ENCODE measurements around the gene CRELD2.

GRCh38 chr22:49951986-49952896 is 33.8 kb downstream of the CRELD2 start:
- TF ChIP-seq GLIS2 (tag by site-specific recombination; IDR thresholded peaks at IDR 0.05) (peak; percentile 44), MZF1 (tag by site-specific recombination; IDR thresholded peaks at IDR 0.05; ENCODE audit: borderline replicate concordance) (no peak), ELK4 (IDR thresholded peaks at IDR 0.05; ENCODE audit: borderline replicate concordance, low read depth, low read length) (no peak), ZNF239 (tag by site-specific recombination; IDR thresholded peaks at IDR 0.05) (no peak), ZNF513 (tag by site-specific recombination; IDR thresholded peaks at IDR 0.05) (no peak), ZBTB20 (tag by site-specific recombination; IDR thresholded peaks at IDR 0.05) (no peak), ZNF121 (tag by site-specific recombination; IDR thresholded peaks at IDR 0.05) (no peak), YY1 (tag by site-specific recombination; IDR thresholded peaks at IDR 0.05) (no peak), ATF2 (tag by site-specific recombination; IDR thresholded peaks at IDR 0.05; ENCODE audit: low read depth) (no peak)
- TF ChIP-seq, protein P1, sequence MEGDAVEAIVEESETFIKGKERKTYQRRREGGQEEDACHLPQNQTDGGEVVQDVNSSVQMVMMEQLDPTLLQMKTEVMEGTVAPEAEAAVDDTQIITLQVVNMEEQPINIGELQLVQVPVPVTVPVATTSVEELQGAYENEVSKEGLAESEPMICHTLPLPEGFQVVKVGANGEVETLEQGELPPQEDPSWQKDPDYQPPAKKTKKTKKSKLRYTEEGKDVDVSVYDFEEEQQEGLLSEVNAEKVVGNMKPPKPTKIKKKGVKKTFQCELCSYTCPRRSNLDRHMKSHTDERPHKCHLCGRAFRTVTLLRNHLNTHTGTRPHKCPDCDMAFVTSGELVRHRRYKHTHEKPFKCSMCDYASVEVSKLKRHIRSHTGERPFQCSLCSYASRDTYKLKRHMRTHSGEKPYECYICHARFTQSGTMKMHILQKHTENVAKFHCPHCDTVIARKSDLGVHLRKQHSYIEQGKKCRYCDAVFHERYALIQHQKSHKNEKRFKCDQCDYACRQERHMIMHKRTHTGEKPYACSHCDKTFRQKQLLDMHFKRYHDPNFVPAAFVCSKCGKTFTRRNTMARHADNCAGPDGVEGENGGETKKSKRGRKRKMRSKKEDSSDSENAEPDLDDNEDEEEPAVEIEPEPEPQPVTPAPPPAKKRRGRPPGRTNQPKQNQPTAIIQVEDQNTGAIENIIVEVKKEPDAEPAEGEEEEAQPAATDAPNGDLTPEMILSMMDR (tag by site-specific recombination; IDR thresholded peaks at IDR 0.05) = no peak

All from HEK293 (cell line).